Medulla oblongata (tissue), 1 donor: ENCODE results near the gene CDKL4.
"Not testable (repeated sequence)": the region's sequence is repeated elsewhere in the genome, so short reads cannot be mapped to it uniquely, and the experiment has no call there.

Source experiments
- DNase-seq: peaks from one replicate; pipeline ENCODE4 v3.0.0-alpha.2; 2015; ENCODE audit errors: extremely low spot score

The CDKL4 gene

GRCh38 chr2:39179974-39180960 lies 63.5 kb downstream of the CDKL4 start:
- DNase-seq = no peak

DNA sequence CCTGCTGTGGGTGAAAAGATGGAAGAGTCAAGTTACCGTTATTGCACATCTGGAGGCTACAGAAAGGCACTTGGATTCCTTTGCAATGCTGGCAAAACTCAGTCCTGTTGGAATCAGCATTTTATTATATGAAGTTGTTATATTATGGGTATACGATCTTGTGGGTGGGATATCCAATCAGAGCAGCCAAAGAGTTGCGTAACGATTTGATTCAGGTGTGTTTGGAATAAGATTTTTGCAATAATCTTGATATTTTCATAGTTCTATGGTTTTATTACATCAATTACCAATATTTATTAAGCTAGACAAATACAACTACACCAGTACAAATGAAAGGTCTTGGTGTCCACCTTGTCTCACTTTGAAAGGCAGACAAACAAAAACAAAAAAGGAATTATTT lies 65.0 kb downstream of the CDKL4 start:
- no peak for DNase-seq

GRCh38 chr2:39176997-39177396 lies 66.8 kb downstream of the CDKL4 start:
- DNase-seq = no peak

GRCh38 chr2:39175026-39175812 lies 68.6 kb downstream of the CDKL4 start:
- no peak for DNase-seq

GRCh38 chr2:39174022-39174421 lies 69.7 kb downstream of the CDKL4 start:
- DNase-seq = no peak

DNA sequence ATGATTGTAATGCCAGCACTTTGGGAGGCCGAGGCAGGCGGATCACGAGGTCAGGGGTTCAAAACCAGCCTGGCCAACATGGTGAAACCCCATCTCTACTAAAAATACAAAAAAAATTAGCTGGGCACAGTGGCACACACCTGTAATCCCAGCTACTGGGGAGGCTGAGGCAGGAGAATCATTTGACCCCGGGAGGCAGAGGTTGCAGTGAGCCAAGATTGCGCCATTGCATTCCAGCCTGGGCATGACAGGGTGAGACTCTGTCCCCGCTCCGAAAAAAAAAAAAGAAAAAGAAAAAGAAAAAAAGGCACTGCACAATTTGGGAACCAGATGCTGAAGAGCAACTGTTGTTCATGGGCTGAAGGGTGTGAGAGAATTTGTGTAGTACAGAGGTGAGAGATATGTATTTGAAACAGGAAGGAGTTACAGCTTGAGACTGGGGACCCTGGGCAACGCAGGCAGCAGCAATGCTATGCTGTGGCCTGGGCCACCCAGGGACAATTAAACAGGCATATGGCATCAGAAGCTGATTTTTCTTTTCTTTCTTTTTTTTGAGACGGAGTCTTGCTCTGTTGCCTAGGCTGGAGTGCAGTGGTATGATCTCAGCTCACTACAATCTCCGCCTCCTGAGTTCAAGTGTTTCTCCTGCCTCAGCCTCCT lies 71.6 kb downstream of the CDKL4 start:
- DNase-seq = not testable (repeated sequence)

- DNase-seq = no peak
These were observed 72.1 kb downstream of the CDKL4 start for GRCh38 chr2:39171621-39172020.

DNA sequence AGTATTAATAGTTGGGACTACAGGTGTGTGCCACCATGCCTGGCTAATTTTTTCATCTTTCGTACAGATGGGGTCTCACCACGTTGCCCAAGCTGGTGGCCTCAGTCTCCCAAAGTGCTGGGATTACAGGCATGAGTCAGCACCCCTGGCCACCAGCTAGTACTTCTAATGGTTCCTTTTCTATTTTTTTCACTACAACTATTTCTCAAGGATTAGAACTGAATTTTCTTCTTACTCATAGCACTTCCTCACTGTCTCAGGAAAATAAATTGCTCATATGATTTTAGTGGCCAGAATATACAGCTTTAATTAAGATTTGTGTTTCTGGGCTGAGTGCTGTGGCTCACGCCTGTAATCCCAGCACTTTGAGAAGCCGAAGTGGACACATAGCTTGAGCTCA lies 79.7 kb downstream of the CDKL4 start:
- DNase-seq = no peak

DNA sequence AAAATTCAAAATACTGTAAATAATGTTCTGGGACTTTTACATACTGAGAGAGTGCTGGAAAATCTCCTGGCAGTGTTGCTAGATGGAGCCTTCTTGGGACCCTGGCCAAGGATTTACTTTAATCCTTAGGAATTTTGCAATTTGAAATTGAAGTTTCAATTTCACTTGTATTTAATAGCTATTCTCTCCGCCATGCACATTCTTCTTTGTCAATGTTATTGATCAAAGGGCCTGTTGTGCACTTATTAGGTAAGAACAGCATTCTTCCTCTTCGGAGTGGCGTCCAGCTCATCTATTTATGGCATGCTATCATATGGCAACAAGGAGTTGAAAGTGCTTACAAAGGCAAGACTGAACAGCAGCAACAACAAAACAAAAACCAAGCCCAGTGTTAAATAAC lies 82.8 kb downstream of the CDKL4 start:
- no peak for DNase-seq

- DNase-seq = no peak
These were observed 84.5 kb downstream of the CDKL4 start for GRCh38 chr2:39159283-39159682.

- DNase-seq = no peak
These were observed 85.4 kb downstream of the CDKL4 start for GRCh38 chr2:39158351-39158750.

DNA sequence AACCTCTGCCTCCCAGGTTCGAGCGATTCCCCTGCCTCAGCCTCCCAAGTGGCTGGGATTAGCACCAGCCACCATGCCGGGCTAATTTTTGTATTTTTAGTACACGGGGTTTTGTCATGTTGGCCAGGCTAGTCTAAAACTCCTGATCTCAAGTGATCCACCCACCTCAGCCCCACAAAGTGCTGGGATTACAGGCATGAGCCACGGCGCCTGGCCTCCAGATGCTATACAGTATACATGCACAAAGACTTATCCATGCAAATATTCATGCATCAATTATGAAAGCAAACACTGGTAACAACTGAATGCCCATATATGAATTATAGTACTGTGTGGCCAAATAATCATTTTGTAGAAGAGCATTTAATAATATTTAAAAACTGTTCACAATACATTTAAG lies 86.9 kb downstream of the CDKL4 start:
- DNase-seq = no peak

DNA sequence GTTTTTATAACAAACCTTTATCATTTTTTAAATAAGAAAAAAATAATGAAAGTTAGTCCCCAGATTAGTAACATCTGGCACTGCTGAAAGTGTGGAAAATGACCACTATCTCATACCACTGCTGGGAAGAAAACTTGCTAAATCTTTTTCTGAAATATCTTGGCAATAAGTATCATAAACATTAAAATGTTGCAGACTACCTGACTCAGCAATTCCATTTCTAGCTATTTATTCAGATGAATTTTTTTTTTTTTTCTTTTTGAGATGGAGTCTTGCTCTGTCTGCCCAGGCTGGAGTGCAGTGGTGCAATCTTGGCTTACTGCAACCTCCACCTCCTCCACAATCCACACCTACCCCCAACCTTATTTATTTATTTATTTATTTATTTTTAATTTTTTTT lies 87.7 kb downstream of the CDKL4 start:
- DNase-seq = no peak

GRCh38 chr2:39155573-39155972 lies 88.2 kb downstream of the CDKL4 start:
- not testable (repeated sequence) for DNase-seq

GRCh38 chr2:39154944-39155343 lies 88.8 kb downstream of the CDKL4 start:
- DNase-seq = no peak

- no peak for DNase-seq
These were observed 90.5 kb downstream of the CDKL4 start for GRCh38 chr2:39153312-39153711.

DNA sequence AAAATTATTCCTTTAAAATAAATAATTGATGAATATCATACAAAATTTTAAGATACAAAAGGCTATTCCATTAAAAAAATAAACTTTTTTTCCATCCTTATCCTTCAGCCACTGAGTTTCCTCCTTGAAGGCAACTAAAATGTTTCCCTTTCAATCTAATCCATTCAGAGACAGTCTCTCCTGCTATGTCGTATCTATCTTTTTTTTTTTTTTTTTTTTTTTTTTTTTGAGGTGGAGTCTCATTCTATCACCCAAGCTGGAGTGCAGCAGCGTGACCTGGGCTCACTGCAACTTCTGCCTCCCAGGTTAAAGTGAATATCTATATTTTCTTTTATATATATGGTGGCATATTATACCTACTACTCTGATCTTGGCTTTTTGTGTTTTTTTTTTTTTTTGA lies 91.3 kb downstream of the CDKL4 start:
- no peak for DNase-seq

DNA sequence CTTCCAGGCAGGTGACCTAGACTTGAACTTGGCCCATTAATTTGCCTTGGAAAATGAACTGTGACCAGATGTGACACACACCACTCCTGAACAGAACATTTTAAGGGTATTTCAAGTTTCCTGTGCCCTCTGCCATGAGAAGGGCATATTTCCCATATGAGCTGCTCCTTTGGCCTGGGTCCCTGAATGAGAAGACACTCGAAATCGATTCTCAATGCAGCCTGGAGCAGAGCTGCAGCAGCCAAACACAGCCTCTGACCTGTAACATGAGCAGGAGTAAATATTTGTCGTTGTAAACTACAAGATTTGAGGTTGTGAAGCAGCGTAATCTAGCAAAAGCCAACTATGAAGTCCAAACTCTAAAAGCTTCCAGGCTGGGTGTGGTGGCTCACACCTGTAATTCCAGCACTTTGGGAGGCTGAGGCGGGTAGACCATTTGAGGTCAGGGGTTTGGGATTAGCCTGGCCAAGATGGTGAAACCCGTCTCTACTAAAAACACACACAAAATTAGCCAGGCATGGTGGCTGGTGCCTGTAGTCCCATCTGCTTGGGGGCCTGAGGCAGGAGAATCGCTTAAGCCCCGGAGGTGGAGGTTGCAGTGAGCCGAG lies 92.8 kb downstream of the CDKL4 start:
- DNase-seq = no peak

GRCh38 chr2:39150102-39150562 lies 93.6 kb downstream of the CDKL4 start:
- no peak for DNase-seq

DNA sequence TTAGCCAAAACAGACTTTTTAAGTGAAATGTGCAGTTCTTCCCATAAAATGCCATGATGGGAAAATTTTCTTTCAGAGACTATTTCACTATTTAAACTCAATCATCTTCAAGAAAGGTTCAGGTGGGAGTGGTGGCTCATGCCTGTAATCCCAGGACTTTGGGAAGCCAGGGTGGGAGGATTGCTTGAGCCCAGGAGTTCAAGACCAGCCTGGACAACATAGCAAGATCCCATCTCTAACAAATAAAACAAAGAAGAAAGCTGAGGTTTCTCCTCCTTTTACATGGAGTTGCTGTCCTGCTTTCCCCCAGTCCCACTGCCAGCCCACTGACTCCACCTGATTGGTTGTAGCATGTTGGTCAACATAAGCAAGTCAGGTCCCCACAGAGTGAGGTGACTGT lies 97.1 kb downstream of the CDKL4 start:
- no peak for DNase-seq

GRCh38 chr2:39145906-39146421 lies 97.8 kb downstream of the CDKL4 start:
- DNase-seq = no peak
